Hematopoietic multipotent progenitor cell (in vitro differentiated cells): ENCODE results near the gene SARDH. TPM values are rescaled to one million over a fixed set of nuclear protein-coding genes. Genes with fewer than 3 reads are reported as not detected.

ENCODE experiments used
- DNase-seq, 3 donors: peaks; one replicate each; pipeline ENCODE4 v3.0.0-alpha.2; 2011 to 2015; ENCODE audit warnings: low read depth in 2 of 3, low spot score in 2 of 3
- total RNA-seq: library from RNA; depleted of rRNA; stranded (reverse); fragments of >200 nt; gene quantifications from one replicate; pipeline ENCODE4 v1.2.3, GENCODE V29; 2012

SARDH gene
- total RNA-seq, 1 donor: 10.5 TPM

DNA sequence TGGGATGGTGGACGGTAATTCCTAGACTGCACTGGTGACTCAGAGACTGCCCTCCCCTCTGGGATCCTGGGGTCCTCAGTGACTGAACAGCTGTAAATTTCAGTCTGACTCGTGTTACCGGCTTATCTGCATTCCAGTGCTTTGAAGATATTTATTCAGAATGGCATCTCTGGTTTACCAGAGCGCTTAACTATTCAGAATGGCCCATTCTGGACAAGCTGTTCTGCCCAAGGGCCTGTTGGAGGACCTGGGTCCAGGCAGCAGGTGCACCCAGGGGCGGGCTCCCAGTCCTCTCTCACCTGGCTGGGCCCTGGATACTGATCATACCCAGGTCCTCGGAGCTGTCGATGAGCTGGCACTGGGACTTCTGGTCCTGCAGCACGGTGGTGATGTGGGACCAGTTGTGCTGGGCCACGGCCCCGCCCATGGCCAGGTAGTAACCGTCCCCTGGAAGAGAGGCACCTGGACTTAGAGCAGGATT, 48.0 kb downstream of the SARDH start:
- no peak for DNase-seq

DNA sequence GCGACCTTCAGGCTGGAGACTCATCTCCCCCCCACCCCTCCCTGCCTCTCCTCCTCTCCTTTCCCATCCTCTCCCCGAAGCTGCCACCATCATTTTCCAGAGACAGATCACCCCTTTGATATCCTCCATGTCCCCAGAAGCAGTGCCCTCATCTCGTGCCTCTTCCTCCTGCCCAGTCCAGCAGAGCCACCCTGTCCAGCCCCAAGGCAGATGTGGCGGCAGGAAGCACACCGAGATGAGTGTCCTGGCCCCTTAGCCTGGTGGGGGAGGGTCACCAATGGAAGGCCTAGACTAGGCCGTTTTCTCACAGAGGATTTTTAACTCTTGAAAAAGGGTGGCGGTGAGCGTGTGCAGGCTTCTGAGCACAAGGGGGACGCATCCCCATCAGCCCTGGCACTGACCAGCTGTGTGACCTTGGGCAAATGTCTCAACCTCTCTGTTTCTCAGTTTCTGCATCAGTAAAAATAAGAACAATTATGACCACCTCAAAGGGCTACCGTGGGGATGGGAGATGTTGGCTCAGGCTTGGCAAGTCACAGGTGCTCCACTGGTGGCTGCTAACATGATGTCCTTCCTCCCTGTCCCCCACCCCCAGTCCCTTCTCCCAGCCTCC, 48.9 kb downstream of the SARDH start:
- DNase-seq: no peak

GRCh38 chr9:133687856-133688761, 50.0 kb downstream of the SARDH start:
- no peak for DNase-seq

GRCh38 chr9:133686642-133687575, 51.2 kb downstream of the SARDH start:
- no peak for DNase-seq

- DNase-seq: no peak
Measured at GRCh38 chr9:133685653-133686609, 52.2 kb downstream of the SARDH start.

GRCh38 chr9:133684936-133685361, 53.2 kb downstream of the SARDH start:
- DNase-seq: no peak

GRCh38 chr9:133684121-133684935, 53.8 kb downstream of the SARDH start:
- DNase-seq: no peak

GRCh38 chr9:133683586-133684120, 54.5 kb downstream of the SARDH start:
- DNase-seq: peak in 1 of 3 donors; percentile 69

DNA sequence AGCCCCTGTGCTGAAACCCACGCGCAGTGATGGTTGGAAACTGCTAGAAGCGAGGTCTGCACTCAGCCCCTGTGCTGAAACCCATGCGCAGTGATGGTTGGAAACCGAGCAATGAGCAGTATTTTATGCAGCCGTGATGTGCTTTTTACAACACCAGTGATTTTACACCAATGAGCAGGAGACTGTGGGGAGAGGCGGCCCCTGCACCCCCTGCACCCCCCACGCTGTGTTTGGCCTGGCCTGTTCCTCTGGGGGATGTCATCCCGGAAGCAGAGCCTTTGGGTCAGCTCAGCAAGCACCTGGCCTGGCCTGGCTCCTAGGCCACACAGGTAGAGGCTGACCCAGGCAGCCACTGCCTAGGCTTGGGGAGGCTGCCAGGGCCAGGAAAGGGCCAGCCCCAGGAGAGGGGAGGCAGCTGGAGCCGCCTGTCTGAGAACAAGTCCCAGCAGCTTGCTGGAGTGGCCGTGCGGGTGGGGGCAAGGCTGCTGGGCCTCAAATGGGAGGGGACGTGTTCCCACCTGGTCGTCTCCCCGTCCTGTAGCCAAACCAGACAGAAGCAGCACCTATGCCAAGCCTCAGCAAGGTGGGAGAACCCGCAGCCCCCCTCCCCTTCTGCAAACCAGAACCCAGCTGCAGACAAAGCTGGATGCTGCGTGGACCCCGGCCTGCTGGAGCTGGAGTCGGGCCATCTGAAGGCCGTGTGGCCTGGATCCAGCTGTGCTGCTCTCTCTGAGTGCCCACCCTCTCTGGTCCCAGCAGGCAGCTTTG, 55.1 kb downstream of the SARDH start:
- no peak for DNase-seq

DNA sequence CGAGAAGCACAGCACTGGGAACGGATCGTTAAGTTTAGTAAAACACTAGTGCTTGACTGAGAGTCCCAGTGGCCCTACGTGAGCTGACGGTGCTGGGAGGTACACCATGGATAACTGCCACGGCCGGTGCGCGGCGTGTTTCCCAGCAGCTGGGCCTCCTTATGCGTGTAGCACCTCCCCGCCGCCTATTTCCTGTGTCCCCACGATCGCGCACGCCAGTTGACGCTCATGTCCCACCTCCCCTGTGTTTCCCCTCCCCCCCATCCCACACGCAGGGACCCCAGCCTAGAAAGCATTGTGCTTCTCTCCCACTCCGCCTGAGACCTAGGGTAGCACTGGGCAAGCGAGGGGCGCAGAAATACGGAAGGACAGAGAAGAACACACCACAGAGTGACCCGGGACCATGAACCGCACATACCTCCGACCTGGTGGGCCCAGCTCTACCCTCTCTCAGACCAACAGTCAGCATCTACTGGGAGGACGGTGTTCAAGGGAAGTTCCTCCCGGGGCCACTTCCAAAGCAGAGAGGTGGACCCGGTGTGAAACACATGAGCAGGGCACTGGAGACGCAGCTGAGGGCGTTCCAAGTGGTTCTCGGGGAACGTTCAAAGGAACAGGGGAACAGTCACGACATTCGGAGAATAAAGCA, 56.4 kb downstream of the SARDH start:
- no peak for DNase-seq

DNA sequence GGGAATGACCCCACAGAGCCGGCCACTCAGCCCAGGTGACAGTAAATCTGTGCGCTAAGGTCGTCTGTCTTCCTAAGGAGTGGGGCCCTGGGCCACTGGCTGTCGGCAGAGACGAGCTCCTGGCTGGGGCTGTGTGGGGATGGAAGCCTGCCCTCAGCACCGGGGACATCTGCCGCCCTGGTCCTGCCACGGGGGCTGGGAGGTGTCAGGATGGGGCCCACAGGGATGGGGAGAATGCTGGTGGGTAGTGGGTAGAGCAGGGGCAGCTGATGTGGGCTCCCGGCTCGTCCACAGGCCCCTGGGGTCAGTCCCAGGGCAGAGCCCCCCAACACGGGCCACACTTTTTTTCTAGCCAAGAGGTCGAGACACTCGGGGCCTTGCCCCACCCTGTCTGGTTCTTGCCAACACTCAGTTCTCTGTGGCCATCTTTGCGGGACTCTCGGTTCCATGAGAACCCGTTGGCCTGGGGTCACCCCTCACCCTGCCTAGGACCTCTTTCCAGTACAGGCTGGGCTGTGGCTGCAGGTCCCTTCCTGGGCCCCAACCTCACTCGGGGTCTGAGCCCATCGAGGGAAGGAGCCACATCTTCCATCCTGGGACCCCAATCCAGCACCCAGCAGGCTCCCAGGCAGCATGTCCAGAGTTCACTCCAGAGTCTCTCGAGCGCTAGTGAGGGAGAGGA, 57.0 kb downstream of the SARDH start:
- DNase-seq: no peak

DNA sequence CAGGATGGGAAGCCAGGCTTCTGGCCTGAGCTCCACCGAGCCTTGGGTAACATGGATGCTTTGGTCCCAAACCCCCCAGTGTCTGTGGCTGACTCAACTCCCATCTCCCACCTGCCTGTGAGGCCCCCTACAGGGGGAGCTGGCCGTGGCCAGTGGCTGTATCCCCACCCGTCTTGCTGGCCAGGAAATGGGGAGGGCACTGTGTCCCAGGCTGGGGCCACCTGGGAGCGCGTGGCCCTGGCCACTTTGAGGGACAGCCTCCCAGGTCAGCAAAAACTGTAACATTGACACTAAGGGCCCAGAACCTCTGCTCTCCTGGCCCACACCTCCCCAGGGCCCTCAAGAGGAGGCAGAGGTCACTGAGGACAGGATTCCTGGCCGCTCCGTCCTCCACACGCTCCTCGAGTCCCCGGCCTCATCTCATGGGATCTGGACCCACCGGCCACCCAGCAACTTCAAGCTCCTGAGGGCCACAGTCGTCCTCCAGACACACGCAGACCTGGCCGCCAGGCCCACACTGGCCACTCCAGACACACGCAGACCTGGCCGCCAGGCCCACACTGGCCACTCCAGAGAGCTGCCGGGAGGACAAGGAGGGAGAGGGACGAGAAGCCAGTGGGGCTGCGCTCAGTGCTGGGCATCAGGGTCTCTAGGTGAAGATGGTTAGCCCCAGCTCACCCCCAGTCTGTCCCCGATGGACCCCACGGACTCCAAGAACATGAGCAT, 57.7 kb downstream of the SARDH start:
- DNase-seq: no peak

DNA sequence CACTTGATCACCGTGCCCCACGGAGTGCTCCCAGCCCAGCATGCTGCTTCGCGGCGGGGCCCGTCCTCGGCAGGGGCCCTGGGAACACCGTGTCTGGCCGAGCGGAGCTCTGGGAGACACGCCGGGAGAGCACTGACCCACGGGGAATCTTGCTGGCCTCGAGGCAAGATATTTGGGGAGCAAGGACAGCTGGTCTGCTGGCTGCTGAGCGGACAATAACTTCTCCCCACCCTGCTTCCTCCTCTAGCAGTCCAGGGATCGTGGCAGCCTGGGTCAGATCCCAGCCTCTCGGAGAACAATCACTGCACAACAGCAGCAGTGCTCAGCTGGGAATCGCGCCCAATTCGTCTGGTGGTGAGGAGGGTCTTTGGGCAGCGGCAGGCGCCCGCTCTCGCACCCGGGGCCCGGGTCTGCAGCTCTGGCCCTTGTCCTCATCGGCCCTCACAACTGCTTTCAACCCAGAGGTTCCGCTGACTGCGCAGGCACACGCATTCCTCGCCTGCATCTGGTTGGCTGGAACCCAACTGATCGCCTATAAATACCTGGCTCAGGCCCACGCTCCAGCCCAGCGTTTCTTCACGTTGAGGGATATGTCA, 58.6 kb downstream of the SARDH start:
- DNase-seq: no peak

DNA sequence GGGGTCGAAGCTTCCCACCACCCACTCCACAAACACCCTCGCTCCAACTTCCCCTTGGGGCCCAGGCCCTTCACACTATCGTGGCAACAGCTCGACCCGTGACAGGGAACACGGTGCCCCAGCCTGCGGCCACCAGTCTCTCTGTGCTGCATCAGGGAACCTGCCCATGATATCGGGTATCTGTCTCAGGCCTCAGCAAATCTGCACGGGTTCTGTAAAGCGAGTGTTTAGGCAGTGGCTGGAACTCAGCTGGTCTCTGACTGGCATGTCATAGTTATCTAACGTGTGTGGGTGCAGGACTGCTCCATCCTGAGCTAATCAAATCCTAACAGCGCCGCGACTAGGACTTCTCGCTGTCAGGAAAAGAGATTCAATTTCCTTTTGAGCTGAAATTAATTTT, 59.1 kb downstream of the SARDH start:
- no peak for DNase-seq

DNA sequence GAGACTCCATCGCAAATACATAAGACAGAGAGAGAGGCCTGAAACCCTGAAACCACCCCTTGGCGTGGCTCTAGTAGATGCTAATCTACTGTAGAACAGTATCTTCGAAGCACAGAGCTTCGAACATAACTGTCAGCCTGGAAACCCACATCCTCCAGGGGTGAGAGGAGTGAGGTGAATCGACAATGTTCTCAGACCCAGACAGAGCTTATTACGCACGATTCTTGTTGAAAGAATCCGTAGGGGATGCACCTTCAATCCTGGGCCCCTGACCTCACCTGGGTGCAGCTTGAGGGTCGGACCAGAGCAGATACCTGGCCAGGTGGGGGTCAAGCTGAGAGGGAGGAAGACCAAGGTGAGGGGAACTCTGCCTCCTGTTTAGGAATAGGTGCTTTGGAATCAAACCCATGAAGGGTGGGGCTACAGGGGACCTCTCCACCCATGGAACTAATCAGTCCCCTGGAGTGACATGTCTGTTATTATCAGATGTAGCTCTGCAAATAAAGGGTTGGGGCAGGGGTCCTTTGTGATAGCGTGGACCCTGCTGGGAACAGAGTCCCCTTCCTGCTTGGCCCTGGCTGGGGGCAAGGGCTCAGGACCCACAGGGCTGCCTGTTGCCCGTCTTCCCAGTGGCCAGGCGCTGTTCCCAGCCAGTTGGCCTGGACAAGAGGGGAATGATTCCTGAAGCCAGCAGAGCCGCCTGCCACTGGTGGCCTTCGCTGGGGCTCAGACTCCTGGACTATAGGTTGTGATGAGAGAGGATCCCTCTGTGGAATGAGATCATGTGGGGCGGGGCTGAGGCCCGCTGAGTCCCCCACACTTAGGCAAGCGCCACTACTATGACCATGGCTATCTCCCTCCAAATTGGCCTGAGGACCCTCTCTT, 60.8 kb downstream of the SARDH start:
- peak; percentile 24 to 65 (median 56) for DNase-seq
